Right atrium auricular region (tissue), 2 donors: ENCODE results near the gene MCM10. TPM values are rescaled to one million over a fixed set of nuclear protein-coding genes. Genes with fewer than 3 reads are reported as not detected.
A peak's percentile ranks its signal among the peaks of the same experiment; 100 is the strongest.
"Not testable (repeated sequence)": the region's sequence is repeated elsewhere in the genome, so short reads cannot be mapped to it uniquely, and the experiment has no call there.

ENCODE experiments used
- DNase-seq: peaks from one replicate; pipeline ENCODE4 v3.0.0-alpha.2; 2019; ENCODE audit warnings: low spot score
- H3K27ac ChIP-seq, 2 donors: fragments of 200-600 bp; sonication (generic); 1 replicate in 1 of 2; 2 replicates in 1 of 2; pipeline ENCODE4 v1.5.1; 2016 to 2019
- H3K27me3 ChIP-seq, 2 donors: fragments of 200-600 bp; sonication (generic); one replicate each; pipeline versions ENCODE4 v1.5.1 to v1.6.0; 2017 to 2019
- H3K36me3 ChIP-seq: fragments of 200-600 bp; sonication (generic); one replicate; pipeline ENCODE4 v1.5.1; 2016
- H3K4me1 ChIP-seq, 2 donors: fragments of 200-600 bp; sonication (generic); one replicate each; pipeline versions ENCODE4 v1.5.1 to v1.6.0; 2017 to 2019
- H3K4me3 ChIP-seq, 2 donors: fragments of 200-600 bp; sonication (generic); 1 replicate in 1 of 2; 2 replicates in 1 of 2; pipeline ENCODE4 v1.5.1; 2017 to 2019; ENCODE audit warnings: mild to moderate bottlenecking in 1 of 2, moderate library complexity in 1 of 2
- H3K9me3 ChIP-seq, 2 donors: fragments of 200-600 bp; sonication (generic); one replicate each; pipeline ENCODE4 v1.5.1; 2019
- CTCF ChIP-seq, 2 donors: fragments of 200-600 bp; sonication (generic); IDR thresholded peaks; one replicate each; pipeline ENCODE4 v1.5.1; 2019; ENCODE audit warnings: antibody characterized with exemption in 2 of 2
- total RNA-seq, 2 donors: library from RNA; depleted of rRNA; stranded (reverse); fragments of >200 nt; gene quantifications; one replicate each; pipeline ENCODE4 v1.1.0, GENCODE V29; 2016

Gene MCM10
- total RNA-seq, 2 donors from 2014 or later: 0.15 TPM; not detected in 1

GRCh38 chr10:13152296-13152695 lies 9.1 kb upstream of the MCM10 start:
- no peak overlapping the region for H3K27ac ChIP-seq
- no peak overlapping the region for H3K4me3 ChIP-seq
- no peaks in the 10 kb centered on the region for H3K27me3 ChIP-seq
- no peak for DNase-seq
- no peaks in the 10 kb centered on the region for H3K36me3 ChIP-seq
- H3K4me1 ChIP-seq: no peaks in the 10 kb centered on the region
- peaks cover 0 to 5% of the 10 kb centered on the region in 2 donors for H3K9me3 ChIP-seq
- TF ChIP-seq CTCF (IDR thresholded peaks at IDR 0.05): no peak

- H3K4me1 ChIP-seq, H3K9me3 ChIP-seq, H3K4me3 ChIP-seq, H3K36me3 ChIP-seq, H3K27me3 ChIP-seq, H3K27ac ChIP-seq, DNase-seq: not testable (repeated sequence)
Observed at GRCh38 chr10:13155860-13156259, 5.5 kb upstream of the MCM10 start.

- Histone ChIP-seq H3K27me3 (no peaks in the 10 kb centered on the region), H3K36me3 (no peaks in the 10 kb centered on the region), H3K9me3 (no peaks in the 10 kb centered on the region), H3K4me1 (peaks cover 0 to 13% of the 10 kb centered on the region in 2 donors), H3K27ac (no peak overlapping the region), H3K4me3 (peak overlapping the region; percentile 11 to 36)
- TF ChIP-seq CTCF (IDR thresholded peaks at IDR 0.05): no peak
- no peak for DNase-seq
Observed at GRCh38 chr10:13158401-13158800, 3.0 kb upstream of the MCM10 start.

- Histone ChIP-seq H3K27me3 (no peaks in the 10 kb centered on the region), H3K9me3 (no peaks in the 10 kb centered on the region), H3K4me1 (peaks cover 0 to 13% of the 10 kb centered on the region in 2 donors), H3K36me3 (no peaks in the 10 kb centered on the region), H3K4me3 (peak overlapping the region; percentile 29 to 52), H3K27ac (peak overlapping the region in 1 of 2 donors; percentile 35)
- DNase-seq: no peak
- no peak for TF ChIP-seq CTCF (IDR thresholded peaks at IDR 0.05)
Observed at GRCh38 chr10:13161857-13162271, 506 bp downstream of the MCM10 start.

- Histone ChIP-seq H3K9me3 (no peaks in the 10 kb centered on the region), H3K4me1 (peaks cover 0 to 13% of the 10 kb centered on the region in 2 donors), H3K36me3 (no peaks in the 10 kb centered on the region), H3K4me3 (no peak overlapping the region), H3K27ac (no peak overlapping the region), H3K27me3 (no peaks in the 10 kb centered on the region)
- no peak for DNase-seq
- TF ChIP-seq CTCF (IDR thresholded peaks at IDR 0.05): no peak
Observed at GRCh38 chr10:13163859-13164258, 2.5 kb downstream of the MCM10 start.

- H3K27ac ChIP-seq: no peak overlapping the region
- DNase-seq: no peak
- no peaks in the 10 kb centered on the region for H3K36me3 ChIP-seq
- H3K27me3 ChIP-seq: no peaks in the 10 kb centered on the region
- peaks cover 0 to 13% of the 10 kb centered on the region in 2 donors for H3K4me1 ChIP-seq
- TF ChIP-seq CTCF (IDR thresholded peaks at IDR 0.05): no peak
- H3K9me3 ChIP-seq: no peaks in the 10 kb centered on the region
- H3K4me3 ChIP-seq: no peak overlapping the region
Observed at GRCh38 chr10:13165177-13165576, 3.8 kb downstream of the MCM10 start.
